Vagina (tissue), 2 donors: ENCODE data around the gene ACSL5. TPM values are rescaled to one million over a fixed set of nuclear protein-coding genes. Genes with fewer than 3 reads are reported as not detected.

Source experiments
- DNase-seq, 2 donors: peaks; one replicate each; pipeline ENCODE4 v3.0.0-alpha.2; 2017; ENCODE audit errors: extremely low spot score in 2 of 2
- H3K27ac ChIP-seq: fragments of 200-600 bp; sonication (generic); one replicate; pipeline ENCODE4 v1.5.1; 2019
- H3K27me3 ChIP-seq: fragments of 200-600 bp; sonication (generic); one replicate; pipeline ENCODE4 v1.5.1; 2019
- H3K36me3 ChIP-seq, 2 donors: fragments of 200-600 bp; sonication (generic); one replicate each; pipeline ENCODE4 v1.5.1; 2017 to 2019
- H3K4me1 ChIP-seq: fragments of 200-600 bp; sonication (generic); one replicate; pipeline ENCODE4 v1.5.1; 2019
- H3K4me3 ChIP-seq, 2 donors: fragments of 200-600 bp; sonication (generic); 1 replicate in 1 of 2; 2 replicates in 1 of 2; pipeline ENCODE4 v1.5.1; 2016 to 2019
- H3K9me3 ChIP-seq: fragments of 200-600 bp; sonication (generic); one replicate; pipeline ENCODE4 v1.5.1; 2019
- CTCF ChIP-seq, 3 experiments: fragments of 450-650 bp in 2 of 3; fragments of 200-600 bp in 1 of 3; sonication (generic) in 1 of 3; IDR thresholded peaks; one replicate each; pipeline ENCODE4 v1.5.1; 2017 to 2019; ENCODE audit warnings: antibody characterized with exemption in 3 of 3, mild to moderate bottlenecking in 2 of 3, moderate library complexity in 2 of 3
- POLR2A ChIP-seq, 2 donors: fragments of 450-650 bp; IDR thresholded peaks; one replicate each; pipeline ENCODE4 v1.6.1; 2017; ENCODE audit warnings: antibody characterized with exemption in 2 of 2, mild to moderate bottlenecking in 2 of 2, moderate library complexity in 2 of 2
- POLR2AphosphoS5 ChIP-seq, 2 donors: sonication (generic); formaldehyde crosslinking; IDR thresholded peaks; one replicate each; pipeline ENCODE4 v1.9.0; 2017; ENCODE audit warnings: antibody characterized with exemption in 2 of 2, mild to moderate bottlenecking in 2 of 2, low read depth in 1 of 2; ENCODE audit not compliant: insufficient read depth in 1 of 2
- intact Hi-C: fragments of 100-400 bp; cut with DNase I; formaldehyde crosslinking; loops from one replicate; pipeline ENCODE4 v1.15.1; 2023
- total RNA-seq: library from RNA; depleted of rRNA; stranded (reverse); fragments of >200 nt; gene quantifications from one replicate; pipeline ENCODE4 v1.2.3, GENCODE V29; 2016

Gene ACSL5
- total RNA-seq, 1 donor from 2014 or later: 8.3 TPM

GRCh38 chr10:112393341-112393740 lies 19.4 kb downstream of the ACSL5 start:
- no peaks in the 10 kb centered on the region for H3K36me3 ChIP-seq
- intact Hi-C loops: no loop called here
- H3K27me3 ChIP-seq: no peaks in the 10 kb centered on the region
- DNase-seq: no peak
- H3K9me3 ChIP-seq: no peaks in the 10 kb centered on the region
- H3K27ac ChIP-seq: no peak overlapping the region
- no peaks in the 10 kb centered on the region for H3K4me1 ChIP-seq
- no peak overlapping the region for H3K4me3 ChIP-seq
- TF ChIP-seq POLR2AphosphoS5 (IDR thresholded peaks at IDR 0.05; ENCODE audit: insufficient read depth in 1 of 2, low read depth in 1 of 2) (no peak), POLR2A (IDR thresholded peaks at IDR 0.05) (no peak), CTCF (IDR thresholded peaks at IDR 0.05) (no peak)

GRCh38 chr10:112393827-112394226 lies 19.9 kb downstream of the ACSL5 start:
- TF ChIP-seq POLR2AphosphoS5 (IDR thresholded peaks at IDR 0.05; ENCODE audit: insufficient read depth in 1 of 2, low read depth in 1 of 2) (no peak), POLR2A (IDR thresholded peaks at IDR 0.05) (no peak), CTCF (IDR thresholded peaks at IDR 0.05) (no peak)
- H3K27me3 ChIP-seq: no peaks in the 10 kb centered on the region
- no peak for DNase-seq
- no peaks in the 10 kb centered on the region for H3K9me3 ChIP-seq
- no peak overlapping the region for H3K27ac ChIP-seq
- no peaks in the 10 kb centered on the region for H3K36me3 ChIP-seq
- H3K4me3 ChIP-seq: no peak overlapping the region
- intact Hi-C loops: no loop called here
- H3K4me1 ChIP-seq: no peaks in the 10 kb centered on the region

- intact Hi-C loops: no loop called here
- no peak overlapping the region for H3K27ac ChIP-seq
Measured at GRCh38 chr10:112394475-112394875, 20.6 kb downstream of the ACSL5 start.

GRCh38 chr10:112395809-112396530 lies 22.1 kb downstream of the ACSL5 start:
- H3K4me3 ChIP-seq: no peak overlapping the region
- H3K27me3 ChIP-seq: no peaks in the 10 kb centered on the region
- H3K36me3 ChIP-seq: no peaks in the 10 kb centered on the region
- no peaks in the 10 kb centered on the region for H3K9me3 ChIP-seq
- no peak for TF ChIP-seq CTCF (IDR thresholded peaks at IDR 0.05)
- TF ChIP-seq POLR2AphosphoS5 (IDR thresholded peaks at IDR 0.05; ENCODE audit: insufficient read depth in 1 of 2, low read depth in 1 of 2): no peak
- no peak for TF ChIP-seq POLR2A (IDR thresholded peaks at IDR 0.05)
- no peak overlapping the region for H3K27ac ChIP-seq
- intact Hi-C loops: no loop called here
- DNase-seq: no peak
- H3K4me1 ChIP-seq: no peaks in the 10 kb centered on the region

More at GRCh38 chr10:112394475-112394875, 20.6 kb downstream of the ACSL5 start:
- DNase-seq: no peak
- no peaks in the 10 kb centered on the region for H3K4me1 ChIP-seq
- TF ChIP-seq CTCF (IDR thresholded peaks at IDR 0.05): no peak
- no peaks in the 10 kb centered on the region for H3K9me3 ChIP-seq
- no peak overlapping the region for H3K4me3 ChIP-seq
- no peaks in the 10 kb centered on the region for H3K27me3 ChIP-seq
- H3K36me3 ChIP-seq: no peaks in the 10 kb centered on the region

- Histone ChIP-seq H3K4me1 (no peaks in the 10 kb centered on the region), H3K4me3 (no peak overlapping the region), H3K36me3 (no peaks in the 10 kb centered on the region), H3K9me3 (no peaks in the 10 kb centered on the region), H3K27ac (no peak overlapping the region), H3K27me3 (no peaks in the 10 kb centered on the region)
- no peak for TF ChIP-seq POLR2AphosphoS5 (IDR thresholded peaks at IDR 0.05; ENCODE audit: insufficient read depth in 1 of 2, low read depth in 1 of 2)
- no peak for TF ChIP-seq POLR2A (IDR thresholded peaks at IDR 0.05)
- TF ChIP-seq CTCF (IDR thresholded peaks at IDR 0.05): no peak
- no peak for DNase-seq
- intact Hi-C loops: no loop called here
Measured at GRCh38 chr10:112397592-112397991, 23.7 kb downstream of the ACSL5 start.
